ENCODE measurements around the gene TAMALIN. TPM values are rescaled to one million over a fixed set of nuclear protein-coding genes. Genes with fewer than 3 reads are reported as not detected.

TAMALIN gene
- total and polyA plus RNA-seq, 2 of the 4 experiments (the other 2 are of a cell fraction) = 2.7 to 5.3 TPM

DNA sequence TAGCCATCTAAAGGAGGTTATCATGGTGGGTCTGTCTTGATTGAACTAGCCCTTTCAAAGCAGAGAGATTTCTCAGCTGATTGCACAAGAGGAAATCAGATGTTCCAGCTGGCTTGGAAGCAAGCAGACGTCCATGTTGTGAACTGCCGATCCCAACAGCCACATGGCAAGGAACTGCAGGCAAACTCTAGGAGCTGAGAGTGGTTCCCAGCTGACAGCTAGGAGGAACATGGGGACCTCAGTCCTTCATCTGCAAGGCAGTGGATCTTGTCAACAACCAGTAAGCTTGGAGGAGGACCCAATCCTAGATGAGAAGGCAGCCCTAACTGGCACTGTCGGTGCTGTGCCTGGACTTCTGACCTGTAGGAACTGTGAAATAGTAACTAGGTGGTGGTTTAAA is 47.5 kb upstream of the TAMALIN start:
- in situ Hi-C loops (cut with MboI; ENCODE audit: low sequenced_read_pairs) (no loop called here), dilution Hi-C loops (cut with HindIII; ENCODE audit: low sequenced_read_pairs, unreplicated experiment) (loop anchor here (25.0 kb wide), 1 partner anchor 97 kb away; no protein-coding TSS in a partner anchor), intact Hi-C loops (cut with micrococcal nuclease) (no loop called here)
- BruUV-seq (replicated peaks) = no TSS peak
- H3K4me1 ChIP-seq (ENCODE audit: control insufficient read depth, insufficient read depth, low read length) = peaks cover 14% of the 10 kb centered on the region
- TF ChIP-seq, protein P1, sequence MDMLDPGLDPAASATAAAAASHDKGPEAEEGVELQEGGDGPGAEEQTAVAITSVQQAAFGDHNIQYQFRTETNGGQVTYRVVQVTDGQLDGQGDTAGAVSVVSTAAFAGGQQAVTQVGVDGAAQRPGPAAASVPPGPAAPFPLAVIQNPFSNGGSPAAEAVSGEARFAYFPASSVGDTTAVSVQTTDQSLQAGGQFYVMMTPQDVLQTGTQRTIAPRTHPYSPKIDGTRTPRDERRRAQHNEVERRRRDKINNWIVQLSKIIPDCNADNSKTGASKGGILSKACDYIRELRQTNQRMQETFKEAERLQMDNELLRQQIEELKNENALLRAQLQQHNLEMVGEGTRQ (IDR thresholded peaks at IDR 0.05; ENCODE audit: low read depth, low read length) = no peak
- TF ChIP-seq CEBPB (IDR thresholded peaks at IDR 0.05; ENCODE audit: low read depth, low read length) (peak; percentile 67), MXI1 (IDR thresholded peaks at IDR 0.05; ENCODE audit: borderline replicate concordance, low read depth, low read length) (peak; percentile 18; the same call in 1 of the 2 replicates)
- no peaks in the 10 kb centered on the region for H3K9me3 ChIP-seq (ENCODE audit: control insufficient read depth, insufficient read depth, low read length)
- H3K14ac ChIP-seq (replicated peaks; ENCODE audit: low read depth, low read length) = no peak overlapping the region
- H3K4ac ChIP-seq (ENCODE audit: low read depth, low read length) = no peak overlapping the region; the same call in 1 of the 2 replicates
- H4K8ac ChIP-seq (ENCODE audit: low read depth in 2 of 2, low read length in 2 of 2) = peak overlapping the region in 1 of 2 experiments; percentile 41; a peak in 1 of 4 replicates
- DNase-seq (peak; percentile 41), ATAC-seq (ENCODE audit: low read depth) (no peak)
- no peak overlapping the region for H2BK5ac ChIP-seq (ENCODE audit: low read depth, low read length, poor library complexity, severe bottlenecking)
- peaks cover 44 to 89% of the 10 kb centered on the region in 2 experiments for H3K79me1 ChIP-seq (ENCODE audit: low read depth in 1 of 2, low read length in 2 of 2)
- H2AK5ac ChIP-seq (ENCODE audit: low read depth, low read length) = peak overlapping the region; percentile 57; the same call in 1 of the 2 replicates
- peaks cover 14% of the 10 kb centered on the region for H3K9me1 ChIP-seq (ENCODE audit: insufficient read depth, low read length)
- peaks cover 7% of the 10 kb centered on the region for H3K36me3 ChIP-seq (ENCODE audit: control insufficient read depth, insufficient read depth, low read length)
- H2BK120ac ChIP-seq (ENCODE audit: low read depth, low read length) = no peak overlapping the region
- H3K23ac ChIP-seq (ENCODE audit: low read depth, low read length) = no peak overlapping the region
- no peak overlapping the region for H3K4me3 ChIP-seq (ENCODE audit: insufficient read depth, low read depth, low read length)
- 0 out of 2 replicates have a peak overlapping the region, but pooled peaks have one; percentile 30 for H3K9ac ChIP-seq (ENCODE audit: low read depth, low read length)
- no peak overlapping the region for H2BK15ac ChIP-seq (ENCODE audit: low read depth, low read length)
- H2AK9ac ChIP-seq (replicated peaks; ENCODE audit: low read depth, low read length, poor library complexity) = no peak overlapping the region
- 18% methylated on average over 2 of the region's 3 CpGs; no CpG with 5 or more reads in 1 of the 2 experiments for WGBS, 2 experiments (ENCODE audit: extremely low coverage in 2 of 2, insufficient read length in 1 of 2)
- H2BK20ac ChIP-seq (ENCODE audit: low read depth, low read length) = no peak overlapping the region
- 0 out of 2 replicates have a peak overlapping the region, but pooled peaks have one; percentile 51 for H3K4me2 ChIP-seq (ENCODE audit: low read depth, low read length)
- H3K27me3 ChIP-seq (ENCODE audit: control insufficient read depth, insufficient read depth, low read length) = no peaks in the 10 kb centered on the region
- peak overlapping the region; percentile 74 for H3K18ac ChIP-seq (ENCODE audit: low read depth, low read length)
- ChIA-PET POLR2A (ENCODE audit: unreplicated experiment) (no interaction called here), CTCF (no interaction called here)
- H3K56ac ChIP-seq (ENCODE audit: extremely low read depth, insufficient read depth, low read length) = no peak overlapping the region
- peak overlapping the region; percentile 26; the same call in 1 of the 2 replicates for H3K27ac ChIP-seq (ENCODE audit: insufficient read depth, low read length)
- peak overlapping the region; percentile 80 for H4K5ac ChIP-seq (ENCODE audit: low read depth, low read length)
- H2AFZ ChIP-seq (replicated peaks; ENCODE audit: low read length, poor library complexity) = no peak overlapping the region
- peaks cover 47% of the 10 kb centered on the region for H4K20me1 ChIP-seq (ENCODE audit: insufficient read depth, low read length)
- H4K91ac ChIP-seq (ENCODE audit: insufficient read depth, low read depth, low read length) = no peak overlapping the region
